Activated T-cell treated with anti-CD3 and anti-CD28 coated beads for 4 hours (primary cell): ENCODE measurements around the gene WWOX.

ENCODE experiments used
- DNase-seq: peaks from one replicate; pipeline ENCODE4 v3.0.0-alpha.2; 2020

WWOX gene

DNA sequence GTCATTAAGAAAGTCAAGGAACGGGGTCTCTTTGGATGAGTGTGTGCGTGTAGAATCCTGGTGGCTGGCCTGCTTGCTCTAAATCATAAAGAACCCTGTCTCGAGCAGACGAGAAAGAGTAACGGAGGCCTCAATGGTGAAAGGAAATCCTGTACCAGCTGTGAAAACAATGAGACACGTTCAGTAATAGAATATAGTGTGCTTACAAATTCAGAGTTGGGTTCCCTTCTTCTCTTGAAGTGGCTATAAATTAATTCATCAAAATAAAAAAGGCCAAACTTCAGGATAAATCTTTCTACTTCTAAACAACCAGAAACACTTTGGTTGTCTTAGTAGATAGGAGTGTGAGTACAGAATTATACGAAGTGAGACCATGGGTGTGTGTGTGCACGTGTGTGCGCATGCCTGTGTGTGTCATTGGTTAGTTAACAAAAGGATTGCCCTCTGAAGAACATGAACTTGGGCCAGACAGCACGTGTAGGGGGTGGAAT lies 48.5 kb downstream of the WWOX start:
- no peak for DNase-seq

- no peak for DNase-seq
These were observed 50.8 kb downstream of the WWOX start for GRCh38 chr16:78150233-78150632.

DNA sequence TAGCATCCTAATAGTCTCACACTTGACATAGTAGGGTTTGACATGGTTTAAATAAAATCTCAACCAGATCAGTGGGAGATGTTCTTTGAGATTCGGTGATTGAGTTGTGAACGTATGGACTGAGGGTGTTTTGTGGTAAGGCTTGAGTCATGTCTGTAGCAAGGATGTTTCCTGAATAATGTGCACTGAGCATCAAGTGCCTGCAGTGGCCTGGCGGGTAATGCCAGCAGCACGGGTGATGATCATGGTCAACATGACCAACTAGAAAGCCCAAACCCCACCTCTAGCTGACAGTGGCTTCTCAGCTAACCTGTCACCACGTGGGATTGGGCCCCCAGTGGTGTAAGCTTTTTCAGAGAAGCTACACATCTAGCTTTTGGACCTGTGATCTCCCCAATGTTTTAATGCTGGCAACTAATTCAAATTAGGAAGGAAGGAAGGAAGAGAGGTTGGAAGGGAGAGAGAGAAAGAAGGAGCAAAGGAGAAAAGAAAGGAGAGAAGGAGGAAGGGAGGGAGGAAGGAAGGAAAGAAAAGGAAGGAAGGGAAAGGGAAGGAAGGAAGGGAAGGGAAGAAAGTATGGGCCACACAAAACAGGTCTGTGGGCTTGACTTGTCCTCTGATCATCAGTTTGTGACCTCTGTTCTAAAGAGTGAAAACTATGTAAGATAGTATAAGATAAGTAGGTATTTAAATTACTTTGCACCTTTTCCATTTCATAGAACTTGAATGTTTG lies 55.4 kb downstream of the WWOX start:
- DNase-seq: no peak

GRCh38 chr16:78155791-78156345 lies 56.4 kb downstream of the WWOX start:
- no peak for DNase-seq

GRCh38 chr16:78161023-78161729 lies 61.7 kb downstream of the WWOX start:
- DNase-seq: no peak

DNA sequence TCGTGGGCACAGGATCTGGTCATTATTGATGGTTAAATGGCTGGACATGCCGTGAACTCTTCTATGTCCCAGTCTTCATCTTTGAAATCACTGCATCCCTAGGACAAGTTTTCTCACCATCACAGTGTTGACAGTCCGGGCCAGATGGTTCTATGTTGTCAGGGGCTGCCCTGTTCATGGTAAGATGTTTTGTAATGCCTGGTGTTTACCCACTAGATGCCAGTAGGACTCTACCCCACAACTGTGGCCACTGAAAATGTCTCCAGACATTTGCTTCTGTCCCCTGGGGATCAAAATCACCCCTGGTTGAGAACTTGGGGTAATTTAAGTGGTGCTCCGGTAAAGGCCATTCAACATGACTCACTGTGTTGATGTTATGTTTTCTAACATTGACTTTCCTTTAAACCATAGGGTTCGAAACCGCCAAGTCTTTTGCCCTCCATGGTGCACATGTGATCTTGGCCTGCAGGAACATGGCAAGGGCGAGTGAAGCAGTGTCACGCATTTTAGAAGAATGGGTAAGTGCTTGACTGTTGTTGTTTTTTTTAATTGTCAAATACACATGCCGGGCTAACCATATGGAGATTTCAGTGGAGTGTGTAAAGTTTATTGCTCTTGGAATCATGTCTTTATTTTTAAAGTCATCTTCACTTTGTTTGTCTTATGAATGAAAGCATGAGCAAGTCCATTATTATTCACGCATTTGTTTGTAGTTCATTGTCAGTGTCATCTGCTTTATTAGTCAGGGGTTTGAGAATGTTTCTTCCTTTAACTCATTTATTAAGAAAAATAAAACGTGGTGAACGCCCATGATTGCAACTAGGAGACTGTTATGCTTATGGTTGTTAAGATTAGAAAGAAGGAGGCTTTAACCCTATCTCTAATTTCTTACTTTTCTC lies 64.6 kb downstream of the WWOX start:
- DNase-seq: no peak

DNA sequence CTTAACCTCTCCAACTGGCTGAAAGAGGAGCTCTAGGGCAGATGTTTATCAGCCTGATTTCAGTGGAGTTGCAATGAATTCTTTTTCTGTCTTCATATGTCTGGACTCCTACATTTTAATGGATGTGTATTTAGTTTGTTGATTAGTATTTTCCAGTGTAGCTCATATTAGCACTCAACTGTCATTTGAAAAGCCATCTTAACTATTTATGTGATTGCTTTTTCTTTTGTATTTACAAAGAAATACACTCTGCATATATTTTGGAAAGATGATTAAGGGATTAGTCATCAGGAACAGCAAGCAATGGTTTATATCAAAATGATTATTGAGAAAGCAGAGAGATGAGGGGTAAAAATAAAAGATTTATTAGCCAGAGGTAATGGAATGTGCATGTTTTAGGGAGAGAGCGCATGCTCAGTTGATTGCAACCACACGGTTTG lies 71.1 kb downstream of the WWOX start:
- no peak for DNase-seq

DNA sequence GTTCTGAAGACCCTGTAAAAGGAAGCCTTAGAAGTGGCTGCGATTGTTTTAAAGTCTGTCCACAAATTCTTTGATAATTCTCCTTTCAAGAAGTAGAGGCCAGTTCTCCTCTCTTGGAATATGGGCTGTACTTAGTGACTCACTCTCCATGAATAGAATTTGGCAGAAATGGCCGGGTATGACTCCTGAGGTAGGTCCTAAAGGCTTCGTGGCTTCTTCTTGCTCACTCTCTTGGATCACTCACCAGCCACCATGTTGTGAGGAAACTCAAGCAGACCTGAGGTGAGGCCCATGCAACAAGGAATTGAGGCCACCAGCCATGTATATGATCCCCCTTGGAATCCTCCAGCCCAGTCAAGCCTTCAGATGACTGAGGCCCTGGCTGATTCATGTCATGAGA lies 75.8 kb downstream of the WWOX start:
- DNase-seq: no peak

- no peak for DNase-seq
These were observed 77.0 kb downstream of the WWOX start for GRCh38 chr16:78176435-78176834.

GRCh38 chr16:78177218-78177617 lies 77.8 kb downstream of the WWOX start:
- DNase-seq: no peak

DNA sequence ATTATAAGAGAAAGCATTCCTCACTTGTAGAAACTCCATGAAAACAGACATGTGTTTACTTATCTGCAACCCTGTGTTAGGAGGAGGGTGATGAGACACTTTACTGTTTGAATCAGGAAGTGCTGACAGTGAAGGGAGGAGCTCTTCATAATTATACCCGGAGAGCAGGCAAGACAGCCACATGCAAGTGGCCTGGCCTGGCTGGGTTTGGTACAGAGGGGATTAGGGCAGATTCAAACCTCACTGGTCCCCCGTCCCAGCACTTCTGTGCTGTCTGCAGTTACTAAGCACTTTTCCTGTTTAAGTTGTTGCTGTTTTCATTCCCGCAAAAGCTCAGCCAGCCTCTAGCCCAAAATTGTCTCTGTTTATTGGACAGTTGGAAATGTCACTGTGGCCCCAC lies 78.5 kb downstream of the WWOX start:
- DNase-seq: no peak

DNA sequence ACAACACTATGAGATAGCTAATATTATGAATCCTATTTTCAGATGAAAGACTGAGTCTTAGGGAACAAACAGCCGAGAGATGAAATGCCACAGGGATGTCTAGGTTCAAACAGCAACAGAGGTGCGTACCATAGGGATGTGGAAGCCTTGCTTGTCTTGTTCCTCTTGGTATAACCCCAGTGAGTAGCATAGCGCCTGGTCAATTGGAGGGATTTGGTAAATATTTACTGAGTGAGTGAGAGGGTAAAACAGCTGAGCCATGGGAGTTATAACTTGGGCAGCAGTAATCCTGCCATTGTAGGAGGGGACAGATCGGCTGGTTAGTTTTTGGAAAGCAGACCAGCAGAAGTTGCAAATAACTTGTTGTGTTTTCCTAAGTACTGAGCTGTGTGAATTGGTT lies 80.2 kb downstream of the WWOX start:
- no peak for DNase-seq

DNA sequence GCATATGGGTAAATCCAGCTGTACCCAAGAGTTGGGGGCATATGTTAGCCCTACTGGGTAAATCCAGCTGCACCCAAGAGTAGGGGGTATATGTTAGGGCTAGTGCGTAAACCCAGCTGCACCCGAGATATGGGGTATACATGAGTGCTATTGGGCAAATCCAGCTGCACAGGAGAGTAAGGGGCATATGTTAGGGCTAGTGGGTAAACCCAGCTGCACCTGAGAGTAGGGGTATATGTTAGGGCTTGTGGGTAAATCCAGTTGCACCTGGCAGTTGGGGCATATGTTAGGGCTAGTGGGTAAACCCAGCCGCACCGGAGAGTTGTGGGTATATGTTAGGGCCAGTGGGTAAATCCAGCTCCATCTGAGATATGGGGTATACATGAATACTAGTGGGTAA lies 80.9 kb downstream of the WWOX start:
- DNase-seq: no peak

- DNase-seq: no peak
These were observed 84.2 kb downstream of the WWOX start for GRCh38 chr16:78183437-78184237.

DNA sequence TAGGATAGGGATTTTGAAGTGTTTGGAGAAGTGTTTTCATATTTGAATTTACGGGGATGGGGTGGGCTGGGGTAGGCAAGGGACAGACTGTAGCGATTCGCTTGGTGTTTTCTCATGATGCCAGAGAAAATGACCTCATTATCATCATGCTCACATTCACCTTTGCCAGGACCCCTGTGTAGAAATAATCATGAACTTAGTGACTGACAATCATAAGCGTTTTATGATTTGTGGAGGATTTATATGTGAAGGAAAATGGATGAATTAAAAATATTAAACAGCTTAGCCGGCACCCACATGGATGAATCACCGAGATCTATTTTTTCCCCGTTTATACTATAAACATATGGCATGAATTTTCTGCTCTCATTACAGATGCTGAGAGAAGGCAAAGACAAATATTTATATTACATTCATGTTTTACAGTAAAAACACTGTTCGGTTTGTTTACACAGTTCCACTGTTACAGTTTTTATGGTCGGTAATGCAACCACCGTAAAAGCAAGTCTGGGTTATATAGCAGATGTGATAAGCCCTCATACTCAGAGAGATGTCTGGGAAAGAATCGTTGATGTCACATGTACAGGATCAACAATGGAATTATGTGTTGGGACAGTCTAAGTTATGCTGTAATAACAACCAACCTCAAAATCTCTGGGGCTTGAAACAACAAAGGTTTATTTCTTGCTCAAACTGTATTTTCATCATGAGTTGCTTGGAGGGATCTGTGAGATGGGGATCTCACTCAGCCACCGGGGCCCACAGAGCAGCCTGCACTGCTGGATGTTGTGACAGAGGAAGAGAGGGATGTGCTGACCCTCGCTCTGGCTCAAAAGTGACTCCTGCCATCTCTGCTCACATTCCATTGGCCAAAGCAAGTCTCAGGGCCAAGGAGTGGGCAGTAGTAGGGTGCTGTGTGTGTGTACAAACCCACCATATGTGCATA lies 85.1 kb downstream of the WWOX start:
- DNase-seq: no peak

GRCh38 chr16:78189121-78189520 lies 89.7 kb downstream of the WWOX start:
- no peak for DNase-seq

DNA sequence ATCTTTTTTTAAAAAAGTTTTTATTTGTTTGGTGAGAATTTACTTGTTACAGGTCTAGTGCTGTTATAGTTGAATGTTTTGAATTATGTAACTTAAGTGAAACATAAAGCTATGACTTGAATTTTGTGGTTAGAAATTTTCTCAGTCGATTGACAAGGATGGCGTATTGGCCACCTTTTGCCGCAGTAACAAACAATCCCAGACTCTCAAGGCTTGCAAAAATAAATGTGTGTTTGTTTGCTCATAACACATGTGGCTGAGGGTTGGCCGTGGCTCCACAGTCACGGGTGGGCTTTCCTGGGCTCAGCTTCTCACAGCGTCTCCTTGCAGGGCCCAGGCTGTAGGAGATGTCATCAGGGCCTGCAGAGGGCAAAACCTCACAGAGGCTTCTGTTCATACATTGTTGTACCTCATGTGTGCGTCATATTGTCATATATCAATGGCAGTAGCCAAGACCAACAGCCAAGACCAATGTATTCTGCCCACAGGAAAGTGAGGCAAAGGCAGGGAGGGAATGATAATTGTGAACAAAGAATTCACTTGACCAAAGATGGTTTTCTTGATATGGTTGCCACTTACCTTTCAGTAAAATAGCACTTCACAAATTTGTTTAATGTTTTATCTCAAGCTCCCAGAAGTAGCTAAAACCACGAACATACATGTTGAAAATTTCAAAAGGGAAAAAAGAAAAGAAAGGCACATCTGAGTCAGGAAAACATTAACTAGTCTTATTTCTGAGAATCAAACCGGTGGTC lies 93.5 kb downstream of the WWOX start:
- no peak for DNase-seq

GRCh38 chr16:78194948-78195347 lies 95.5 kb downstream of the WWOX start:
- no peak for DNase-seq

GRCh38 chr16:78195797-78196196 lies 96.3 kb downstream of the WWOX start:
- no peak for DNase-seq

GRCh38 chr16:78196502-78196901 lies 97.0 kb downstream of the WWOX start:
- DNase-seq: no peak
